ENCODE results near the gene HSP90B1. TPM values are rescaled to one million over a fixed set of nuclear protein-coding genes. Genes with fewer than 3 reads are reported as not detected.

The HSP90B1 gene
- total and polyA plus RNA-seq, 10 of the 15 experiments (the other 5 are each of a cell fraction or from before 2014, with no cell fraction given) = 254 to 968 (median 560) TPM

GRCh38 chr12:103965590-103966504 is 35.6 kb downstream of the HSP90B1 start, which contains the start of gene TDG (continued):
- TF ChIP-seq, protein P1, sequence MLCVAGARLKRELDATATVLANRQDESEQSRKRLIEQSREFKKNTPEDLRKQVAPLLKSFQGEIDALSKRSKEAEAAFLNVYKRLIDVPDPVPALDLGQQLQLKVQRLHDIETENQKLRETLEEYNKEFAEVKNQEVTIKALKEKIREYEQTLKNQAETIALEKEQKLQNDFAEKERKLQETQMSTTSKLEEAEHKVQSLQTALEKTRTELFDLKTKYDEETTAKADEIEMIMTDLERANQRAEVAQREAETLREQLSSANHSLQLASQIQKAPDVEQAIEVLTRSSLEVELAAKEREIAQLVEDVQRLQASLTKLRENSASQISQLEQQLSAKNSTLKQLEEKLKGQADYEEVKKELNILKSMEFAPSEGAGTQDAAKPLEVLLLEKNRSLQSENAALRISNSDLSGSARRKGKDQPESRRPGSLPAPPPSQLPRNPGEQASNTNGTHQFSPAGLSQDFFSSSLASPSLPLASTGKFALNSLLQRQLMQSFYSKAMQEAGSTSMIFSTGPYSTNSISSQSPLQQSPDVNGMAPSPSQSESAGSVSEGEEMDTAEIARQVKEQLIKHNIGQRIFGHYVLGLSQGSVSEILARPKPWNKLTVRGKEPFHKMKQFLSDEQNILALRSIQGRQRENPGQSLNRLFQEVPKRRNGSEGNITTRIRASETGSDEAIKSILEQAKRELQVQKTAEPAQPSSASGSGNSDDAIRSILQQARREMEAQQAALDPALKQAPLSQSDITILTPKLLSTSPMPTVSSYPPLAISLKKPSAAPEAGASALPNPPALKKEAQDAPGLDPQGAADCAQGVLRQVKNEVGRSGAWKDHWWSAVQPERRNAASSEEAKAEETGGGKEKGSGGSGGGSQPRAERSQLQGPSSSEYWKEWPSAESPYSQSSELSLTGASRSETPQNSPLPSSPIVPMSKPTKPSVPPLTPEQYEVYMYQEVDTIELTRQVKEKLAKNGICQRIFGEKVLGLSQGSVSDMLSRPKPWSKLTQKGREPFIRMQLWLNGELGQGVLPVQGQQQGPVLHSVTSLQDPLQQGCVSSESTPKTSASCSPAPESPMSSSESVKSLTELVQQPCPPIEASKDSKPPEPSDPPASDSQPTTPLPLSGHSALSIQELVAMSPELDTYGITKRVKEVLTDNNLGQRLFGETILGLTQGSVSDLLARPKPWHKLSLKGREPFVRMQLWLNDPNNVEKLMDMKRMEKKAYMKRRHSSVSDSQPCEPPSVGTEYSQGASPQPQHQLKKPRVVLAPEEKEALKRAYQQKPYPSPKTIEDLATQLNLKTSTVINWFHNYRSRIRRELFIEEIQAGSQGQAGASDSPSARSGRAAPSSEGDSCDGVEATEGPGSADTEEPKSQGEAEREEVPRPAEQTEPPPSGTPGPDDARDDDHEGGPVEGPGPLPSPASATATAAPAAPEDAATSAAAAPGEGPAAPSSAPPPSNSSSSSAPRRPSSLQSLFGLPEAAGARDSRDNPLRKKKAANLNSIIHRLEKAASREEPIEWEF (IDR thresholded peaks at IDR 0.05; ENCODE audit: insufficient replicate concordance, low read depth, low read length) = no peak
- TF ChIP-seq BCL11A (IDR thresholded peaks at IDR 0.05; ENCODE audit: low read depth, low read length) (0 out of 2 replicates have a peak, but pooled peaks have one; percentile 13), NR2C1 (IDR thresholded peaks at IDR 0.05) (no peak; the same call in 1 of the 2 replicates), IRF4 (IDR thresholded peaks at IDR 0.05; ENCODE audit: low read depth, low read length) (no peak), ZNF274 (IDR thresholded peaks at IDR 0.05; ENCODE audit: insufficient read depth, insufficient read length) (no peak), HSF1 (IDR thresholded peaks at IDR 0.05; ENCODE audit: low read depth, low read length) (no peak), IKZF2 (IDR thresholded peaks at IDR 0.05) (peak in 1 of 2 experiments; percentile 34; a peak in 1 of 4 replicates), TARDBP (IDR thresholded peaks at IDR 0.05; ENCODE audit: borderline replicate concordance) (no peak), NFYA (IDR thresholded peaks at IDR 0.05; ENCODE audit: borderline replicate concordance, low read depth, low read length) (no peak), SRF (IDR thresholded peaks at IDR 0.05; ENCODE audit: low read depth in 2 of 2, low read length in 2 of 2) (peak in 1 of 2 experiments; percentile 40; a peak in 1 of 4 replicates), EZH2 (IDR thresholded peaks at IDR 0.05; ENCODE audit: borderline replicate concordance, control insufficient read depth, low read depth, low read length) (no peak), NR2F1 (conservative IDR thresholded peaks at IDR 0.05) (peak; percentile 64), ATF7 (IDR thresholded peaks at IDR 0.05; ENCODE audit: low read depth) (peak; percentile 78), SUZ12 (IDR thresholded peaks at IDR 0.05; ENCODE audit: unreplicated experiment) (no peak), HDAC6 (IDR thresholded peaks at IDR 0.05; ENCODE audit: unreplicated experiment) (no peak), NKRF (conservative IDR thresholded peaks at IDR 0.05) (peak; percentile 94), SIX5 (IDR thresholded peaks at IDR 0.05; ENCODE audit: low read depth, low read length, severe bottlenecking) (peak; percentile 56)
- TF ChIP-seq, protein P2, sequence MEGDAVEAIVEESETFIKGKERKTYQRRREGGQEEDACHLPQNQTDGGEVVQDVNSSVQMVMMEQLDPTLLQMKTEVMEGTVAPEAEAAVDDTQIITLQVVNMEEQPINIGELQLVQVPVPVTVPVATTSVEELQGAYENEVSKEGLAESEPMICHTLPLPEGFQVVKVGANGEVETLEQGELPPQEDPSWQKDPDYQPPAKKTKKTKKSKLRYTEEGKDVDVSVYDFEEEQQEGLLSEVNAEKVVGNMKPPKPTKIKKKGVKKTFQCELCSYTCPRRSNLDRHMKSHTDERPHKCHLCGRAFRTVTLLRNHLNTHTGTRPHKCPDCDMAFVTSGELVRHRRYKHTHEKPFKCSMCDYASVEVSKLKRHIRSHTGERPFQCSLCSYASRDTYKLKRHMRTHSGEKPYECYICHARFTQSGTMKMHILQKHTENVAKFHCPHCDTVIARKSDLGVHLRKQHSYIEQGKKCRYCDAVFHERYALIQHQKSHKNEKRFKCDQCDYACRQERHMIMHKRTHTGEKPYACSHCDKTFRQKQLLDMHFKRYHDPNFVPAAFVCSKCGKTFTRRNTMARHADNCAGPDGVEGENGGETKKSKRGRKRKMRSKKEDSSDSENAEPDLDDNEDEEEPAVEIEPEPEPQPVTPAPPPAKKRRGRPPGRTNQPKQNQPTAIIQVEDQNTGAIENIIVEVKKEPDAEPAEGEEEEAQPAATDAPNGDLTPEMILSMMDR (IDR thresholded peaks at IDR 0.05 in 2 of 3, conservative IDR thresholded peaks at IDR 0.05 in 1 of 3; ENCODE audit: control insufficient read depth in 2 of 3, extremely low read depth in 1 of 3, insufficient read depth in 1 of 3, low read depth in 3 of 3, low read length in 3 of 3) = peak in 1 of 3 experiments; percentile 23; a peak in 1 of 6 replicates
